GM12878 (cell line): Measurements from ENCODE around the gene CCM2. TPM values are rescaled to one million over a fixed set of nuclear protein-coding genes. Genes with fewer than 3 reads are reported as not detected.

Source experiments
- BCL11A ChIP-seq: IDR thresholded peaks from 2 replicates; pipeline ENCODE4 v1.6.1; 2011; ENCODE audit warnings: low read depth, low read length
- CEBPB ChIP-seq, 2 experiments: fragments of 150-350 bp in 1 of 2; IDR thresholded peaks; 2 replicates each; pipeline ENCODE4 v1.6.1; 2012 to 2014; ENCODE audit warnings: low read depth in 2 of 2, low read length in 2 of 2, borderline replicate concordance in 1 of 2, inconsistent platforms in 1 of 2
- CREB1 ChIP-seq: IDR thresholded peaks from 2 replicates; pipeline ENCODE4 v1.6.1; 2012; ENCODE audit warnings: low read depth, mild to moderate bottlenecking, inconsistent platforms
- EED ChIP-seq: sonication (generic); IDR thresholded peaks from 2 replicates; pipeline ENCODE4 v1.6.1; 2016; ENCODE audit warnings: antibody characterized with exemption, low read depth
- EP300 ChIP-seq, 2 experiments: fragments of 150-350 bp in 1 of 2; IDR thresholded peaks; 2 replicates each; pipeline ENCODE4 v1.6.1; 2011 to 2012; ENCODE audit warnings: low read depth in 2 of 2, low read length in 2 of 2, borderline replicate concordance in 1 of 2, improper control_type of control experiment in 1 of 2, inconsistent platforms in 1 of 2; ENCODE audit not compliant: control insufficient read depth in 1 of 2
- FOXM1 ChIP-seq: IDR thresholded peaks from 2 replicates; pipeline ENCODE4 v1.6.1; 2012; ENCODE audit warnings: low read depth, mild to moderate bottlenecking, inconsistent platforms, low read length, moderate library complexity
- GATAD2B ChIP-seq: fragments of 450-650 bp; conservative IDR thresholded peaks from 2 replicates; pipeline ENCODE4 v1.6.1; 2017; ENCODE audit warnings: low read depth, mild to moderate bottlenecking, moderate library complexity
- HDGF ChIP-seq: fragments of 450-650 bp; IDR thresholded peaks from 2 replicates; pipeline ENCODE4 v1.6.1; 2016; ENCODE audit warnings: antibody characterized with exemption
- KAT2A ChIP-seq: conservative IDR thresholded peaks from 2 replicates; pipeline ENCODE4 v1.6.1; 2011; ENCODE audit warnings: low read depth, low read length; ENCODE audit not compliant: control insufficient read depth
- MYB ChIP-seq: fragments of 150-350 bp; IDR thresholded peaks from 2 replicates; pipeline ENCODE4 v1.6.1; 2014; ENCODE audit warnings: mild to moderate bottlenecking, low read depth, low read length, borderline replicate concordance
- NRF1 ChIP-seq: conservative IDR thresholded peaks from 2 replicates; pipeline ENCODE4 v1.6.1; 2011; ENCODE audit warnings: mild to moderate bottlenecking, low read depth, low read length, improper control_type of control experiment
- RB1 ChIP-seq: fragments of 450-650 bp; formaldehyde crosslinking; IDR thresholded peaks from 2 replicates; pipeline ENCODE4 v1.6.1; 2017; ENCODE audit warnings: mild to moderate bottlenecking, borderline replicate concordance
- RUNX3 ChIP-seq: IDR thresholded peaks from 2 replicates; pipeline ENCODE4 v1.6.1; 2012; ENCODE audit warnings: low read length, inconsistent platforms
- TCF12 ChIP-seq: IDR thresholded peaks from 2 replicates; pipeline ENCODE4 v1.6.1; 2011; ENCODE audit warnings: low read depth, mild to moderate bottlenecking, low read length
- TCF3 ChIP-seq: IDR thresholded peaks from 2 replicates; pipeline ENCODE4 v1.6.1; 2012; ENCODE audit warnings: low read depth, mild to moderate bottlenecking, low read length, borderline replicate concordance; ENCODE audit not compliant: insufficient read depth
- TCF7 ChIP-seq: IDR thresholded peaks from 2 replicates; pipeline ENCODE4 v1.6.1; 2014; ENCODE audit warnings: antibody characterized with exemption, borderline replicate concordance
- ZNF274 ChIP-seq: IDR thresholded peaks from one replicate; pipeline ENCODE4 v1.8.0; 2011; ENCODE audit not compliant: insufficient read length, insufficient read depth
- polyA plus RNA-seq, 11 experiments: library from polyadenylated mRNA; depleted of rRNA in 4 of 11; unstranded in 6 of 11; stranded (reverse) in 5 of 11; fragments of >200 nt; fragmentation: Nextera tagmentation in 4 of 11; fragmentation: Illumina TruSeq in 1 of 11; extraction: Ambion mirVana in 4 of 11; extraction: Trizol in 1 of 11; gene quantifications; 1 replicate in 1 of 11; 2 replicates in 10 of 11; pipeline versions ENCODE4 v1.2.1 to v1.2.3, GENCODE V29; 2011 to 2016; ENCODE audit warnings: inconsistent platforms in 2 of 11, missing spikeins in 2 of 11, low read depth in 1 of 11
- total RNA-seq, 4 experiments: library from RNA; depleted of rRNA in 3 of 4; stranded (reverse); fragments of >200 nt in 3 of 4; fragmentation: Illumina TruSeq in 1 of 4; extraction: Trizol in 1 of 4; gene quantifications; 2 replicates each; pipeline versions ENCODE4 v1.2.1 to v1.2.3, GENCODE V29; 2013 to 2021
- TF ChIP-seq, protein P1 (sequence below): IDR thresholded peaks from 2 replicates; pipeline ENCODE4 v1.6.1; 2012; ENCODE audit warnings: low read length, inconsistent platforms
- TF ChIP-seq, protein P2 (sequence below): fragments of 450-650 bp; formaldehyde crosslinking; IDR thresholded peaks from 2 replicates; pipeline ENCODE4 v1.5.0; 2022; ENCODE audit warnings: mild to moderate bottlenecking, missing genetic modification characterization
- TF ChIP-seq, protein P3 (sequence below): fragments of 450-650 bp; IDR thresholded peaks from 2 replicates; pipeline ENCODE4 v1.6.1; 2017; ENCODE audit warnings: mild to moderate bottlenecking, moderate library complexity

CCM2 gene
- total and polyA plus RNA-seq, 10 of the 15 experiments (the other 5 are each of a cell fraction or from before 2014, with no cell fraction given): 1.00 to 82.3 (median 48.7) TPM

DNA sequence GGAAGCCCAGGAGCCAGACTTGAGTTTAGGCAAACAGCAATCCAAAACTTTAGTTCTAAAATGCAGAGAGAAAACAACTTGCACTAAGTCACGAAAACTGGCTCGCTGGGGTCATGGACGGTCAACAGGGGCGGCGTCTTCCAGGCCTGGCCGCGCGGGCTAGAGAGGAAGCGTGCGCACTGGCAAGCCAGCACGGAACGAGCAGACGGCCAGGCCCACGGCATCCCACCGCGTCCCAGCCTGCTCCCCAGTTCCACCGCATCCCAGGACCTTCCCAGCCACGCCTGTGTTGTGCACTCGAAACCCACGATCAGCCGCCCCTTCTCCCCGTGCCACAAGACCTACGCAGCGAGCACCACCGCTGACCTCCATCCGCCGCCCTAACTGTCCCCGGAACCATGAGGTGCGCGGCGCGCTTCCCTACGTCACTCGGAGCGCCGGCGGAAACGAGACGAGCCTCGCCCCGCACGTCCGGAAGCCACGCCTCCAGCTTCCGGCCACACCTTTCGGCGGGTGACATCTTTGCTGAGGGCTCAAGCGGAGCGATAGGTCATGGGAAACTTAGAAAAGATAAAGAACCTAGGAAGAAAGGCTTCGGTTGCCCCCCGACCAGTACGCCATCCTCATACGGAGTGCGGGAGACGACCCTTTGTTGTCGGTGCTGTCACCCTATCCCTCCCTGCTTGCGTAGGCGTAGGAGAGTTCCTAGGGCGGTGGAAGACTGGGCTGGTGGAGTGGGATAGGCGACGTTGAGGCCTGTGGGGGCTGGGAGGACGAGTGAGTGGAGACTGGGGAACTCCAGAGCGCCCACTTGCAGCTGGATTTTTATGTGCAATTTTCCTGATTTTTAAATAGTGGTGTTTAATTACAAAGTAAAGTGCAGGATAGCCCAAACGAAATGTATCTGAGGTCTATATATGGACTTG, 111.6 kb downstream of the CCM2 start, which contains the start of gene TBRG4 (continued):
- TF ChIP-seq RB1 (0 out of 2 replicates have a peak, but pooled peaks have one; percentile 76), ZNF274 (no peak), TCF12 (no peak), MYB (peak; percentile 70; the same call in 1 of the 2 replicates), EED (peak; percentile 78), CEBPB (IDR thresholded peaks at IDR 0.05; ENCODE audit: borderline replicate concordance in 1 of 2, low read depth in 2 of 2, low read length in 2 of 2) (no peak), BCL11A (no peak; the same call in 1 of the 2 replicates), CREB1 (peak; percentile 99), EP300 (IDR thresholded peaks at IDR 0.05; ENCODE audit: borderline replicate concordance in 1 of 2, control insufficient read depth in 1 of 2, low read depth in 2 of 2, low read length in 2 of 2) (peak; percentile 12 to 57; a peak in 2 of 4 replicates), KAT2A (no peak), HDGF (0 out of 2 replicates have a peak, but pooled peaks have one; percentile 46), FOXM1 (no peak; the same call in 1 of the 2 replicates), TCF7 (no peak), TCF3 (0 out of 2 replicates have a peak, but pooled peaks have one; percentile 51), GATAD2B (peak; percentile 85), NRF1 (no peak), RUNX3 (peak; percentile 10; the same call in 1 of the 2 replicates)
- TF ChIP-seq, protein P1, sequence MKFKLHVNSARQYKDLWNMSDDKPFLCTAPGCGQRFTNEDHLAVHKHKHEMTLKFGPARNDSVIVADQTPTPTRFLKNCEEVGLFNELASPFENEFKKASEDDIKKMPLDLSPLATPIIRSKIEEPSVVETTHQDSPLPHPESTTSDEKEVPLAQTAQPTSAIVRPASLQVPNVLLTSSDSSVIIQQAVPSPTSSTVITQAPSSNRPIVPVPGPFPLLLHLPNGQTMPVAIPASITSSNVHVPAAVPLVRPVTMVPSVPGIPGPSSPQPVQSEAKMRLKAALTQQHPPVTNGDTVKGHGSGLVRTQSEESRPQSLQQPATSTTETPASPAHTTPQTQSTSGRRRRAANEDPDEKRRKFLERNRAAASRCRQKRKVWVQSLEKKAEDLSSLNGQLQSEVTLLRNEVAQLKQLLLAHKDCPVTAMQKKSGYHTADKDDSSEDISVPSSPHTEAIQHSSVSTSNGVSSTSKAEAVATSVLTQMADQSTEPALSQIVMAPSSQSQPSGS: peak; percentile 27; the same call in 1 of the 2 replicates
- TF ChIP-seq, protein P2, sequence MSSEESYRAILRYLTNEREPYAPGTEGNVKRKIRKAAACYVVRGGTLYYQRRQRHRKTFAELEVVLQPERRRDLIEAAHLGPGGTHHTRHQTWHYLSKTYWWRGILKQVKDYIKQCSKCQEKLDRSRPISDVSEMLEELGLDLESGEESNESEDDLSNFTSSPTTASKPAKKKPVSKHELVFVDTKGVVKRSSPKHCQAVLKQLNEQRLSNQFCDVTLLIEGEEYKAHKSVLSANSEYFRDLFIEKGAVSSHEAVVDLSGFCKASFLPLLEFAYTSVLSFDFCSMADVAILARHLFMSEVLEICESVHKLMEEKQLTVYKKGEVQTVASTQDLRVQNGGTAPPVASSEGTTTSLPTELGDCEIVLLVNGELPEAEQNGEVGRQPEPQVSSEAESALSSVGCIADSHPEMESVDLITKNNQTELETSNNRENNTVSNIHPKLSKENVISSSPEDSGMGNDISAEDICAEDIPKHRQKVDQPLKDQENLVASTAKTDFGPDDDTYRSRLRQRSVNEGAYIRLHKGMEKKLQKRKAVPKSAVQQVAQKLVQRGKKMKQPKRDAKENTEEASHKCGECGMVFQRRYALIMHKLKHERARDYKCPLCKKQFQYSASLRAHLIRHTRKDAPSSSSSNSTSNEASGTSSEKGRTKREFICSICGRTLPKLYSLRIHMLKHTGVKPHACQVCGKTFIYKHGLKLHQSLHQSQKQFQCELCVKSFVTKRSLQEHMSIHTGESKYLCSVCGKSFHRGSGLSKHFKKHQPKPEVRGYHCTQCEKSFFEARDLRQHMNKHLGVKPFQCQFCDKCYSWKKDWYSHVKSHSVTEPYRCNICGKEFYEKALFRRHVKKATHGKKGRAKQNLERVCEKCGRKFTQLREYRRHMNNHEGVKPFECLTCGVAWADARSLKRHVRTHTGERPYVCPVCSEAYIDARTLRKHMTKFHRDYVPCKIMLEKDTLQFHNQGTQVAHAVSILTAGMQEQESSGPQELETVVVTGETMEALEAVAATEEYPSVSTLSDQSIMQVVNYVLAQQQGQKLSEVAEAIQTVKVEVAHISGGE (CRISPR knock-in tag): no peak
- TF ChIP-seq, protein P3, sequence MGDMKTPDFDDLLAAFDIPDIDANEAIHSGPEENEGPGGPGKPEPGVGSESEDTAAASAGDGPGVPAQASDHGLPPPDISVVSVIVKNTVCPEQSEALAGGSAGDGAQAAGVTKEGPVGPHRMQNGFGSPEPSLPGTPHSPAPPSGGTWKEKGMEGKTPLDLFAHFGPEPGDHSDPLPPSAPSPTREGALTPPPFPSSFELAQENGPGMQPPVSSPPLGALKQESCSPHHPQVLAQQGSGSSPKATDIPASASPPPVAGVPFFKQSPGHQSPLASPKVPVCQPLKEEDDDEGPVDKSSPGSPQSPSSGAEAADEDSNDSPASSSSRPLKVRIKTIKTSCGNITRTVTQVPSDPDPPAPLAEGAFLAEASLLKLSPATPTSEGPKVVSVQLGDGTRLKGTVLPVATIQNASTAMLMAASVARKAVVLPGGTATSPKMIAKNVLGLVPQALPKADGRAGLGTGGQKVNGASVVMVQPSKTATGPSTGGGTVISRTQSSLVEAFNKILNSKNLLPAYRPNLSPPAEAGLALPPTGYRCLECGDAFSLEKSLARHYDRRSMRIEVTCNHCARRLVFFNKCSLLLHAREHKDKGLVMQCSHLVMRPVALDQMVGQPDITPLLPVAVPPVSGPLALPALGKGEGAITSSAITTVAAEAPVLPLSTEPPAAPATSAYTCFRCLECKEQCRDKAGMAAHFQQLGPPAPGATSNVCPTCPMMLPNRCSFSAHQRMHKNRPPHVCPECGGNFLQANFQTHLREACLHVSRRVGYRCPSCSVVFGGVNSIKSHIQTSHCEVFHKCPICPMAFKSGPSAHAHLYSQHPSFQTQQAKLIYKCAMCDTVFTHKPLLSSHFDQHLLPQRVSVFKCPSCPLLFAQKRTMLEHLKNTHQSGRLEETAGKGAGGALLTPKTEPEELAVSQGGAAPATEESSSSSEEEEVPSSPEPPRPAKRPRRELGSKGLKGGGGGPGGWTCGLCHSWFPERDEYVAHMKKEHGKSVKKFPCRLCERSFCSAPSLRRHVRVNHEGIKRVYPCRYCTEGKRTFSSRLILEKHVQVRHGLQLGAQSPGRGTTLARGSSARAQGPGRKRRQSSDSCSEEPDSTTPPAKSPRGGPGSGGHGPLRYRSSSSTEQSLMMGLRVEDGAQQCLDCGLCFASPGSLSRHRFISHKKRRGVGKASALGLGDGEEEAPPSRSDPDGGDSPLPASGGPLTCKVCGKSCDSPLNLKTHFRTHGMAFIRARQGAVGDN: no peak
